Memory B cell (primary cell): ENCODE results near the gene TPGS2.

Experiments used
- ATAC-seq: fragments of 150-1000 bp; cut with Tn5 transposase; 2 replicates; pipeline ENCODE4 v1.10.0; 2021; ENCODE audit warnings: low read depth, mild to moderate bottlenecking, moderate library complexity
- DNase-seq, 2 donors: peaks; one replicate each; pipeline ENCODE4 v3.0.0; 2022; ENCODE audit warnings: low spot score in 2 of 2
- H3K27ac Mint-ChIP-seq: one replicate; pipeline ENCODE4 v1.8.0; 2022; ENCODE audit warnings: mild to moderate bottlenecking, moderate library complexity, mixed read lengths
- H3K27me3 Mint-ChIP-seq: one replicate; pipeline ENCODE4 v1.8.0; 2022; ENCODE audit warnings: mixed read lengths
- H3K36me3 Mint-ChIP-seq: one replicate; pipeline ENCODE4 v1.8.0; 2022; ENCODE audit warnings: mild to moderate bottlenecking, mixed read lengths
- H3K4me1 Mint-ChIP-seq: one replicate; pipeline ENCODE4 v1.8.0; 2022; ENCODE audit warnings: mixed read lengths
- H3K4me3 Mint-ChIP-seq: one replicate; pipeline ENCODE4 v1.8.0; 2022; ENCODE audit warnings: mild to moderate bottlenecking, moderate library complexity, mixed read lengths
- H3K9me3 Mint-ChIP-seq: one replicate; pipeline ENCODE4 v1.8.0; 2022; ENCODE audit warnings: mixed read lengths

Gene TPGS2

GRCh38 chr18:36757991-36758390 is 70.8 kb downstream of the TPGS2 start:
- Mint-ChIP-seq H3K27me3 (peaks cover 9% of the 10 kb centered on the region), H3K36me3 (no peaks in the 10 kb centered on the region), H3K9me3 (no peaks in the 10 kb centered on the region), H3K4me3 (no peak overlapping the region), H3K4me1 (no peaks in the 10 kb centered on the region), H3K27ac (no peak overlapping the region)
- ATAC-seq (no peak), DNase-seq (no peak)

GRCh38 chr18:36757081-36757480 is 71.7 kb downstream of the TPGS2 start:
- Mint-ChIP-seq H3K27me3 (peaks cover 10% of the 10 kb centered on the region), H3K4me1 (no peaks in the 10 kb centered on the region), H3K36me3 (no peaks in the 10 kb centered on the region), H3K27ac (no peak overlapping the region), H3K9me3 (no peaks in the 10 kb centered on the region), H3K4me3 (no peak overlapping the region)
- ATAC-seq, result no peak
- no peak for DNase-seq

- Mint-ChIP-seq H3K27me3 (peaks cover 6% of the 10 kb centered on the region), H3K36me3 (no peaks in the 10 kb centered on the region), H3K4me1 (no peaks in the 10 kb centered on the region), H3K4me3 (no peak overlapping the region), H3K27ac (no peak overlapping the region), H3K9me3 (no peaks in the 10 kb centered on the region)
- ATAC-seq (no peak), DNase-seq (no peak)
Measured at GRCh38 chr18:36756242-36756641, 72.6 kb downstream of the TPGS2 start.

GRCh38 chr18:36752929-36753865 is 75.6 kb downstream of the TPGS2 start:
- Mint-ChIP-seq H3K36me3 (no peaks in the 10 kb centered on the region), H3K9me3 (no peaks in the 10 kb centered on the region), H3K4me1 (no peaks in the 10 kb centered on the region), H3K4me3 (no peak overlapping the region), H3K27me3 (peaks cover 9% of the 10 kb centered on the region), H3K27ac (no peak overlapping the region)
- no peak for DNase-seq
- ATAC-seq, result no peak

- H3K4me1 Mint-ChIP-seq, result no peaks in the 10 kb centered on the region
- H3K36me3 Mint-ChIP-seq, result no peaks in the 10 kb centered on the region
- ATAC-seq (no peak), DNase-seq (no peak)
- no peaks in the 10 kb centered on the region for H3K9me3 Mint-ChIP-seq
- no peak overlapping the region for H3K27ac Mint-ChIP-seq
- H3K27me3 Mint-ChIP-seq, result peaks cover 7% of the 10 kb centered on the region
- no peak overlapping the region for H3K4me3 Mint-ChIP-seq
Measured at GRCh38 chr18:36745219-36745975, 83.4 kb downstream of the TPGS2 start.

- no peaks in the 10 kb centered on the region for H3K4me1 Mint-ChIP-seq
- no peak overlapping the region for H3K4me3 Mint-ChIP-seq
- DNase-seq (no peak), ATAC-seq (no peak)
- H3K36me3 Mint-ChIP-seq, result no peaks in the 10 kb centered on the region
- H3K27me3 Mint-ChIP-seq, result peaks cover 9% of the 10 kb centered on the region
- no peaks in the 10 kb centered on the region for H3K9me3 Mint-ChIP-seq
- H3K27ac Mint-ChIP-seq, result no peak overlapping the region
Measured at GRCh38 chr18:36744261-36744876, 84.4 kb downstream of the TPGS2 start.
